HG03095 (cell line): ENCODE data around the gene SPSB3.

ENCODE experiments used
- ATAC-seq: cut with Tn5 transposase; IDR thresholded peaks from one replicate; pipeline ENCODE4 v1.9.1; 2021; ENCODE audit warnings: moderate library complexity; ENCODE audit not compliant: unreplicated experiment

The SPSB3 gene

GRCh38 chr16:1782408-1783264 lies at the start of gene SPSB3, which contains the start of gene NUBP2:
SPSB3 (minus strand) TSS chr16:1782571; CDS start chr16:1781483, 1,088 bp downstream.
NUBP2 (plus strand) TSS chr16:1782960; CDS start chr16:1783021, 61 bp downstream.
- ATAC-seq: peak; percentile 73

GRCh38 chr16:1831186-1832075 lies 49.1 kb upstream of the SPSB3 start:
- ATAC-seq: no peak

- no peak for ATAC-seq
Measured at GRCh38 chr16:1830213-1830612, 47.8 kb upstream of the SPSB3 start.

GRCh38 chr16:1828645-1829410 lies 46.5 kb upstream of the SPSB3 start:
- no peak for ATAC-seq

- ATAC-seq: peak; percentile 76
Measured at GRCh38 chr16:1826691-1827573, 44.6 kb upstream of the SPSB3 start, which contains the start of the genes FAHD1 and HAGH. FAHD1 (plus strand) TSS chr16:1827206; CDS start chr16:1827239, 33 bp downstream. HAGH (minus strand) TSS chr16:1826825; CDS start chr16:1826787, 38 bp downstream.

- peak; percentile 45 for ATAC-seq
Measured at GRCh38 chr16:1825864-1826690, 43.7 kb upstream of the SPSB3 start.

- ATAC-seq: no peak
Measured at GRCh38 chr16:1825381-1825863, 43.1 kb upstream of the SPSB3 start.

GRCh38 chr16:1823821-1824220 lies 41.5 kb upstream of the SPSB3 start:
- no peak for ATAC-seq

- ATAC-seq: no peak
Measured at GRCh38 chr16:1822801-1823200, 40.4 kb upstream of the SPSB3 start.

- no peak for ATAC-seq
Measured at GRCh38 chr16:1821861-1822611, 39.7 kb upstream of the SPSB3 start.

- no peak for ATAC-seq
Measured at GRCh38 chr16:1820946-1821290, 38.5 kb upstream of the SPSB3 start.

GRCh38 chr16:1820096-1820945 lies 38.0 kb upstream of the SPSB3 start:
- no peak for ATAC-seq

GRCh38 chr16:1819611-1820010 lies 37.2 kb upstream of the SPSB3 start:
- ATAC-seq: no peak

- ATAC-seq: no peak
Measured at GRCh38 chr16:1818873-1819525, 36.6 kb upstream of the SPSB3 start.

GRCh38 chr16:1818204-1818872 lies 36.0 kb upstream of the SPSB3 start:
- no peak for ATAC-seq

GRCh38 chr16:1817716-1818115 lies 35.3 kb upstream of the SPSB3 start:
- no peak for ATAC-seq
